Endometrial microvascular endothelial cells (primary cell): ENCODE measurements around the gene SLC2A8. TPM values are rescaled to one million over a fixed set of nuclear protein-coding genes. Genes with fewer than 3 reads are reported as not detected.

Experiments used
- in situ Hi-C: cut with HindIII; loops from 2 replicates; pipeline ENCODE4 v1.10.0; 2017; ENCODE audit warnings: low sequenced_read_pairs, low pct_unique_long_range_greater_than_20kb; ENCODE audit errors: inconsistent ontology term
- total RNA-seq: library from RNA; depleted of rRNA; stranded (reverse); fragments of >200 nt; gene quantifications from one replicate; pipeline ENCODE4 v1.2.3, GENCODE V29; 2015; ENCODE audit errors: inconsistent ontology term

The SLC2A8 gene
- total RNA-seq, 1 donor from 2014 or later = 19.8 TPM

GRCh38 chr9:127370672-127371648 lies 26.0 kb upstream of the SLC2A8 start:
- in situ Hi-C loops = no loop called here

GRCh38 chr9:127380479-127380878 lies 16.5 kb upstream of the SLC2A8 start:
- in situ Hi-C loops = no loop called here

- in situ Hi-C loops = no loop called here
Measured at GRCh38 chr9:127382541-127382940, 14.4 kb upstream of the SLC2A8 start.

GRCh38 chr9:127384016-127384730 lies 12.8 kb upstream of the SLC2A8 start:
- in situ Hi-C loops = no loop called here

- in situ Hi-C loops = no loop called here
Measured at GRCh38 chr9:127384901-127385300, 12.1 kb upstream of the SLC2A8 start.

- in situ Hi-C loops = no loop called here
Measured at GRCh38 chr9:127386249-127386648, 10.7 kb upstream of the SLC2A8 start.

GRCh38 chr9:127386981-127387380 lies 10.0 kb upstream of the SLC2A8 start:
- in situ Hi-C loops = no loop called here

GRCh38 chr9:127388037-127388855 lies 8.7 kb upstream of the SLC2A8 start:
- in situ Hi-C loops = no loop called here

- in situ Hi-C loops = no loop called here
Measured at GRCh38 chr9:127388856-127389238, 8.1 kb upstream of the SLC2A8 start.

- in situ Hi-C loops = no loop called here
Measured at GRCh38 chr9:127389381-127390247, 7.4 kb upstream of the SLC2A8 start.

GRCh38 chr9:127390248-127390545 lies 6.8 kb upstream of the SLC2A8 start:
- in situ Hi-C loops = no loop called here

- in situ Hi-C loops = no loop called here
Measured at GRCh38 chr9:127390563-127390962, 6.4 kb upstream of the SLC2A8 start.

GRCh38 chr9:127392166-127392565 lies 4.8 kb upstream of the SLC2A8 start:
- in situ Hi-C loops = no loop called here

GRCh38 chr9:127392976-127393375 lies 4.0 kb upstream of the SLC2A8 start:
- in situ Hi-C loops = no loop called here

- in situ Hi-C loops = no loop called here
Measured at GRCh38 chr9:127393645-127394044, 3.3 kb upstream of the SLC2A8 start.

GRCh38 chr9:127395497-127396252 lies 1.3 kb upstream of the SLC2A8 start:
- in situ Hi-C loops = no loop called here

GRCh38 chr9:127396253-127396807 lies 639 bp upstream of the SLC2A8 start:
- in situ Hi-C loops = no loop called here
